Endothelial cell of umbilical vein (primary cell): ENCODE data around the gene LHX5. TPM values are rescaled to one million over a fixed set of nuclear protein-coding genes. Genes with fewer than 3 reads are reported as not detected.

Experiments
- BruUV-seq: library from RNA; stranded (reverse); fragments of 400-500 nt; replicated peaks from 2 replicates; lab custom pipeline; 2021; lab: Mats Ljungman, UMichigan
- CTCF ChIA-PET: fragments of 300-600, 350-600 bp; sonication (Branson Sonifier 250); formaldehyde crosslinking; loops from one replicate; lab custom pipeline; 2021; ENCODE audit warnings: antibody characterized with exemption, inconsistent platforms; lab: Charles Lee
- POLR2A ChIA-PET: fragments of 300-600, 350-600 bp; sonication (Branson Sonifier 250); formaldehyde crosslinking; loops from one replicate; lab custom pipeline; 2021; ENCODE audit warnings: antibody characterized with exemption, inconsistent platforms; lab: Charles Lee
- DNase-seq: peaks from one replicate; pipeline ENCODE4 v3.0.0-alpha.2; 2011; ENCODE audit warnings: low read depth, low spot score
- FAIRE-seq: peaks from 2 replicates; lab custom pipeline; 2011; peaks lifted over from hg19 to GRCh38; lab: Jason Lieb, UNC
- H2AFZ ChIP-seq: 2 replicates; pipeline ENCODE4 v1.6.0; 2012; ENCODE audit warnings: low read depth, low read length, control low read depth, inconsistent platforms
- H3K27ac ChIP-seq: 2 replicates; pipeline ENCODE4 v1.5.1; 2011; ENCODE audit warnings: low read depth, mild to moderate bottlenecking, control low read depth, low read length, moderate library complexity; ENCODE audit not compliant: insufficient read depth
- H3K27me3 ChIP-seq, 2 experiments: 2 replicates each; pipeline versions ENCODE4 v1.6.0 to v1.6.1; 2011; ENCODE audit warnings: low read length in 2 of 2, mixed read lengths in 1 of 2; ENCODE audit not compliant: control insufficient read depth in 2 of 2, insufficient read depth in 2 of 2
- H3K36me3 ChIP-seq, 2 experiments: 2 replicates in 1 of 2; 3 replicates in 1 of 2; pipeline ENCODE4 v1.5.1; 2011; ENCODE audit warnings: low read length in 2 of 2, mild to moderate bottlenecking in 1 of 2, moderate library complexity in 1 of 2; ENCODE audit not compliant: control insufficient read depth in 2 of 2, insufficient read depth in 2 of 2; ENCODE audit errors: extremely low read depth in 1 of 2
- H3K4me1 ChIP-seq: 3 replicates; pipeline ENCODE4 v1.5.1; 2011; ENCODE audit warnings: mild to moderate bottlenecking, low read length; ENCODE audit not compliant: control insufficient read depth, insufficient read depth; ENCODE audit errors: extremely low read depth
- H3K4me2 ChIP-seq: 2 replicates; pipeline ENCODE4 v1.6.1; 2011; ENCODE audit warnings: low read length, control low read depth, mixed read lengths; ENCODE audit not compliant: insufficient read depth
- H3K4me3 ChIP-seq, 3 experiments: fragments of 200-600 bp in 1 of 3; sonication (generic), shearing (Covaris generic) in 1 of 3; replicated peaks in 1 of 3; 2 replicates each; pipeline ENCODE4 v1.5.1; 2011 to 2016; ENCODE audit warnings: control low read depth in 3 of 3, low read length in 3 of 3, mild to moderate bottlenecking in 2 of 3, inconsistent platforms in 1 of 3, low read depth in 1 of 3, moderate library complexity in 1 of 3; ENCODE audit not compliant: insufficient read depth in 1 of 3
- H3K79me2 ChIP-seq: 2 replicates; pipeline ENCODE4 v1.6.0; 2012; ENCODE audit warnings: low read length, inconsistent platforms; ENCODE audit not compliant: control insufficient read depth, insufficient read depth
- H3K9ac ChIP-seq: replicated peaks from 2 replicates; pipeline ENCODE3; 2011; ENCODE audit warnings: low read length, control low read depth; ENCODE audit not compliant: insufficient read depth; ENCODE audit errors: extremely low read depth
- H3K9me1 ChIP-seq: replicated peaks from 3 replicates; pipeline ENCODE4 v1.6.0; 2011; ENCODE audit warnings: mild to moderate bottlenecking, low read length; ENCODE audit not compliant: control insufficient read depth, insufficient read depth; ENCODE audit errors: extremely low read depth
- H3K9me3 ChIP-seq: replicated peaks from 2 replicates; pipeline ENCODE4 v1.5.1; 2012; ENCODE audit warnings: low read length, inconsistent platforms; ENCODE audit not compliant: control insufficient read depth, insufficient read depth
- H4K20me1 ChIP-seq: replicated peaks from 2 replicates; pipeline ENCODE3; 2011; ENCODE audit warnings: mild to moderate bottlenecking, low read length; ENCODE audit not compliant: control insufficient read depth, insufficient read depth; ENCODE audit errors: extremely low read depth
- CTCF ChIP-seq, 2 donors: IDR thresholded peaks; 1 replicate in 1 of 2; 2 replicates in 1 of 2; pipeline ENCODE4 v1.5.1; 2011; ENCODE audit warnings: low read length in 2 of 2, mild to moderate bottlenecking in 2 of 2, moderate library complexity in 2 of 2, control low read depth in 1 of 2, inconsistent platforms in 1 of 2, low read depth in 1 of 2; ENCODE audit not compliant: insufficient read depth in 1 of 2; ENCODE audit errors: extremely low read depth in 1 of 2
- EZH2 ChIP-seq: IDR thresholded peaks from 2 replicates; pipeline ENCODE4 v1.6.1; 2012; ENCODE audit warnings: borderline replicate concordance, low read depth, mild to moderate bottlenecking, moderate library complexity, low read length, inconsistent platforms; ENCODE audit not compliant: severe bottlenecking
- FOS ChIP-seq: IDR thresholded peaks from 2 replicates; pipeline ENCODE4 v1.6.1; 2011; ENCODE audit warnings: mild to moderate bottlenecking, low read length, moderate library complexity, borderline replicate concordance; ENCODE audit not compliant: insufficient read depth
- GATA2 ChIP-seq: IDR thresholded peaks from 2 replicates; pipeline ENCODE4 v1.7.0; 2011; ENCODE audit warnings: low read depth, mild to moderate bottlenecking, moderate library complexity, mixed read lengths, low read length; ENCODE audit not compliant: insufficient read length, insufficient read depth
- JUN ChIP-seq: IDR thresholded peaks from 2 replicates; pipeline ENCODE4 v1.6.1; 2011; ENCODE audit warnings: borderline replicate concordance, low read depth; ENCODE audit not compliant: insufficient read length, insufficient read depth
- MAX ChIP-seq: IDR thresholded peaks from 2 replicates; pipeline ENCODE4 v1.6.1; 2011; ENCODE audit not compliant: insufficient read depth, insufficient read length
- MYC ChIP-seq: IDR thresholded peaks from one replicate; pipeline ENCODE4 v1.6.1; 2011; ENCODE audit warnings: mild to moderate bottlenecking, low read depth, low read length
- POLR2A ChIP-seq: IDR thresholded peaks from 2 replicates; pipeline ENCODE4 v1.6.1; 2012; ENCODE audit warnings: low read depth, mild to moderate bottlenecking, control low read depth, low read length
- POLR2AphosphoS5 ChIP-seq: IDR thresholded peaks from 2 replicates; pipeline ENCODE4 v1.6.1; 2012; ENCODE audit warnings: low read depth, mild to moderate bottlenecking, control low read depth, low read length, moderate library complexity; ENCODE audit not compliant: insufficient read depth
- dilution Hi-C: fragments of 300-500 bp; cut with MboI; formaldehyde crosslinking; loops from one replicate; pipeline ENCODE4 v1.15.0; 2019; ENCODE audit warnings: low sequenced_read_pairs; ENCODE audit not compliant: extremely low pct_ligation_motif_present
- intact Hi-C: fragments of 100-400 bp; cut with micrococcal nuclease; formaldehyde crosslinking; loops from one replicate; pipeline ENCODE4 v1.10.0; 2022
- polyA plus RNA-seq, 4 experiments: library from polyadenylated mRNA; depleted of rRNA in 3 of 4; stranded (reverse) in 3 of 4; unstranded in 1 of 4; fragments of >200 nt; gene quantifications; 2 replicates each; pipeline versions ENCODE4 v1.2.1 to v1.2.3, GENCODE V29; 2011 to 2012; ENCODE audit warnings: missing spikeins in 1 of 4
- total RNA-seq: library from RNA; stranded (reverse); gene quantifications from 2 replicates; pipeline ENCODE4 v1.2.3, GENCODE V29; 2021

LHX5 gene
- total and polyA plus RNA-seq, 2 donors (not counting 3 experiments of a cell fraction or from before 2014, with no cell fraction given): not detected

GRCh38 chr12:113422886-113423669 lies 48.6 kb downstream of the LHX5 start:
- peak overlapping the region; percentile 90 for H3K4me2 ChIP-seq
- no peak overlapping the region for H3K27ac ChIP-seq
- H4K20me1 ChIP-seq: no peaks in the 10 kb centered on the region
- dilution Hi-C loops: no loop called here
- BruUV-seq: TSS peak; percentile 19
- intact Hi-C loops: loop anchor here (1.0 kb wide), 1 partner anchor 65 kb away; the partner anchor contains the start of gene PLBD2
- H2AFZ ChIP-seq: no peak overlapping the region
- H3K36me3 ChIP-seq: no peaks in the 10 kb centered on the region
- H3K9me1 ChIP-seq: no peaks in the 10 kb centered on the region
- POLR2A ChIA-PET: no interaction called here
- H3K4me1 ChIP-seq: peaks cover 7% of the 10 kb centered on the region
- H3K9me3 ChIP-seq: no peaks in the 10 kb centered on the region
- no peak for TF ChIP-seq MYC
- no peak for TF ChIP-seq POLR2A
- TF ChIP-seq CTCF (IDR thresholded peaks at IDR 0.05; ENCODE audit: extremely low read depth in 1 of 2, insufficient read depth in 1 of 2, low read depth in 1 of 2, low read length in 2 of 2): no peak
- no peak for TF ChIP-seq GATA2
- TF ChIP-seq FOS: no peak
- no peak for TF ChIP-seq JUN
- TF ChIP-seq MAX: no peak
- TF ChIP-seq POLR2AphosphoS5: no peak
- no peak for TF ChIP-seq EZH2
- H3K4me3 ChIP-seq: peak overlapping the region in 2 of 3 experiments; percentile 51 to 52
- CTCF ChIA-PET: interaction anchor here (0.7 to 2.8 kb wide), 8 partner anchors 15 to 226 kb away, joined by 3 to 42 read pairs (median 3); partner anchors contain the start of genes SDS and SLC8B1
- H3K27me3 ChIP-seq: no peaks in the 10 kb centered on the region
- DNase-seq: no peak
- FAIRE-seq: no peak
- no peaks in the 10 kb centered on the region for H3K79me2 ChIP-seq
- H3K9ac ChIP-seq: peak overlapping the region; percentile 73
